Memory B cell (primary cell): ENCODE results near the gene LSS.

Experiments
- ATAC-seq: fragments of 150-1000 bp; cut with Tn5 transposase; 2 replicates; pipeline ENCODE4 v1.10.0; 2021; ENCODE audit warnings: low read depth, mild to moderate bottlenecking, moderate library complexity
- DNase-seq, 2 donors: peaks; one replicate each; pipeline ENCODE4 v3.0.0; 2022; ENCODE audit warnings: low spot score in 2 of 2
- H3K27ac Mint-ChIP-seq: one replicate; pipeline ENCODE4 v1.8.0; 2022; ENCODE audit warnings: mild to moderate bottlenecking, moderate library complexity, mixed read lengths
- H3K27me3 Mint-ChIP-seq: one replicate; pipeline ENCODE4 v1.8.0; 2022; ENCODE audit warnings: mixed read lengths
- H3K36me3 Mint-ChIP-seq: one replicate; pipeline ENCODE4 v1.8.0; 2022; ENCODE audit warnings: mild to moderate bottlenecking, mixed read lengths
- H3K4me1 Mint-ChIP-seq: one replicate; pipeline ENCODE4 v1.8.0; 2022; ENCODE audit warnings: mixed read lengths
- H3K4me3 Mint-ChIP-seq: one replicate; pipeline ENCODE4 v1.8.0; 2022; ENCODE audit warnings: mild to moderate bottlenecking, moderate library complexity, mixed read lengths
- H3K9me3 Mint-ChIP-seq: one replicate; pipeline ENCODE4 v1.8.0; 2022; ENCODE audit warnings: mixed read lengths

Gene LSS

GRCh38 chr21:46218906-46219590 lies 9.5 kb downstream of the LSS start:
- ATAC-seq (no peak), DNase-seq (no peak)
- Mint-ChIP-seq H3K27me3 (no peaks in the 10 kb centered on the region), H3K4me3 (no peak overlapping the region), H3K4me1 (peaks cover 3% of the 10 kb centered on the region), H3K36me3 (peaks cover 27% of the 10 kb centered on the region), H3K27ac (no peak overlapping the region), H3K9me3 (no peaks in the 10 kb centered on the region)

- H3K36me3 Mint-ChIP-seq: peaks cover 27% of the 10 kb centered on the region
- ATAC-seq (no peak), DNase-seq (no peak)
- peaks cover 3% of the 10 kb centered on the region for H3K4me1 Mint-ChIP-seq
- H3K9me3 Mint-ChIP-seq: no peaks in the 10 kb centered on the region
- H3K27ac Mint-ChIP-seq: no peak overlapping the region
- no peak overlapping the region for H3K4me3 Mint-ChIP-seq
- H3K27me3 Mint-ChIP-seq: no peaks in the 10 kb centered on the region
Measured at GRCh38 chr21:46217511-46218196, 10.9 kb downstream of the LSS start.

- no peak for DNase-seq
- no peak overlapping the region for H3K4me3 Mint-ChIP-seq
Measured at GRCh38 chr21:46216132-46216747, 12.3 kb downstream of the LSS start.

GRCh38 chr21:46215436-46216131 lies 13.0 kb downstream of the LSS start:
- Mint-ChIP-seq H3K27me3 (no peaks in the 10 kb centered on the region), H3K36me3 (peaks cover 15% of the 10 kb centered on the region), H3K27ac (no peak overlapping the region), H3K4me1 (peaks cover 3% of the 10 kb centered on the region), H3K9me3 (no peaks in the 10 kb centered on the region), H3K4me3 (no peak overlapping the region)
- DNase-seq: no peak
- no peak for ATAC-seq

More at GRCh38 chr21:46216132-46216747, 12.3 kb downstream of the LSS start:
- H3K9me3 Mint-ChIP-seq: no peaks in the 10 kb centered on the region
- H3K27ac Mint-ChIP-seq: no peak overlapping the region
- no peaks in the 10 kb centered on the region for H3K27me3 Mint-ChIP-seq
- no peak for ATAC-seq
- H3K36me3 Mint-ChIP-seq: peaks cover 19% of the 10 kb centered on the region
- H3K4me1 Mint-ChIP-seq: peaks cover 3% of the 10 kb centered on the region

GRCh38 chr21:46214478-46215340 lies 13.9 kb downstream of the LSS start:
- DNase-seq (no peak), ATAC-seq (no peak)
- H3K27ac Mint-ChIP-seq: no peak overlapping the region
- H3K27me3 Mint-ChIP-seq: no peaks in the 10 kb centered on the region
- no peak overlapping the region for H3K4me3 Mint-ChIP-seq
- H3K36me3 Mint-ChIP-seq: peaks cover 9% of the 10 kb centered on the region
- no peaks in the 10 kb centered on the region for H3K9me3 Mint-ChIP-seq
- H3K4me1 Mint-ChIP-seq: no peaks in the 10 kb centered on the region

GRCh38 chr21:46213620-46214286 lies 14.8 kb downstream of the LSS start:
- no peak for ATAC-seq
- Mint-ChIP-seq H3K36me3 (peaks cover 10% of the 10 kb centered on the region), H3K27ac (no peak overlapping the region), H3K4me1 (no peaks in the 10 kb centered on the region), H3K27me3 (no peaks in the 10 kb centered on the region), H3K9me3 (no peaks in the 10 kb centered on the region), H3K4me3 (no peak overlapping the region)
- DNase-seq: no peak

- Mint-ChIP-seq H3K27ac (no peak overlapping the region), H3K36me3 (peaks cover 10% of the 10 kb centered on the region), H3K4me3 (no peak overlapping the region), H3K4me1 (no peaks in the 10 kb centered on the region), H3K27me3 (no peaks in the 10 kb centered on the region), H3K9me3 (no peaks in the 10 kb centered on the region)
- no peak for DNase-seq
- ATAC-seq: no peak
Measured at GRCh38 chr21:46212721-46213484, 15.7 kb downstream of the LSS start.

- H3K4me1 Mint-ChIP-seq: no peaks in the 10 kb centered on the region
- peaks cover 14% of the 10 kb centered on the region for H3K36me3 Mint-ChIP-seq
- ATAC-seq: no peak
- no peaks in the 10 kb centered on the region for H3K27me3 Mint-ChIP-seq
- no peak for DNase-seq
- H3K4me3 Mint-ChIP-seq: no peak overlapping the region
- H3K9me3 Mint-ChIP-seq: no peaks in the 10 kb centered on the region
- no peak overlapping the region for H3K27ac Mint-ChIP-seq
Measured at GRCh38 chr21:46211786-46212720, 16.5 kb downstream of the LSS start.

- H3K36me3 Mint-ChIP-seq: peaks cover 14% of the 10 kb centered on the region
- no peak overlapping the region for H3K27ac Mint-ChIP-seq
- no peaks in the 10 kb centered on the region for H3K9me3 Mint-ChIP-seq
- no peaks in the 10 kb centered on the region for H3K4me1 Mint-ChIP-seq
- ATAC-seq (no peak), DNase-seq (no peak)
- H3K4me3 Mint-ChIP-seq: no peak overlapping the region
- H3K27me3 Mint-ChIP-seq: no peaks in the 10 kb centered on the region
Measured at GRCh38 chr21:46211376-46211775, 17.2 kb downstream of the LSS start.

- Mint-ChIP-seq H3K27ac (no peak overlapping the region), H3K9me3 (no peaks in the 10 kb centered on the region), H3K36me3 (peaks cover 15% of the 10 kb centered on the region), H3K27me3 (no peaks in the 10 kb centered on the region), H3K4me3 (no peak overlapping the region), H3K4me1 (no peaks in the 10 kb centered on the region)
- no peak for DNase-seq
- ATAC-seq: no peak
Measured at GRCh38 chr21:46210378-46211136, 18.0 kb downstream of the LSS start.
